ENCODE measurements around the gene SPP1.

DNA sequence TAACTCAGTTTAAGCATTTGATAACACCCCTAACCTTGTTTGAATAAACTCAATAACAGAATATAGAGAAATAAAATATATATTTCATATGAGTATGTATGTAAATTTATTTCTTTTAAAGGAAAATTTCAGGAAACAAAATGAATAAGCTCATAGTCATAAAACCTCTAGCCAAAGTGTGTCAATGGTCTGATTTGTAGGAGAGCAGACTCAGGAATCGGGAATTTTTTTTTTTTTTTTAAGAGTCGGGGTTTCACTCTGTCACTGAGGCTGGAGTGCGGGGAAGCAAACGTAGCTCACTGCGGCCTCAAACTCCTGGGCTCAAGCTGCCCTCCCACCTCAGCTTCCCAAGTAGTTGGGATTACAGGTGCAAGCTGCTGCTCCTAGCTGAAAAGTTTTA lies 34.4 kb downstream of the SPP1 start:
- TF ChIP-seq, protein P1, sequence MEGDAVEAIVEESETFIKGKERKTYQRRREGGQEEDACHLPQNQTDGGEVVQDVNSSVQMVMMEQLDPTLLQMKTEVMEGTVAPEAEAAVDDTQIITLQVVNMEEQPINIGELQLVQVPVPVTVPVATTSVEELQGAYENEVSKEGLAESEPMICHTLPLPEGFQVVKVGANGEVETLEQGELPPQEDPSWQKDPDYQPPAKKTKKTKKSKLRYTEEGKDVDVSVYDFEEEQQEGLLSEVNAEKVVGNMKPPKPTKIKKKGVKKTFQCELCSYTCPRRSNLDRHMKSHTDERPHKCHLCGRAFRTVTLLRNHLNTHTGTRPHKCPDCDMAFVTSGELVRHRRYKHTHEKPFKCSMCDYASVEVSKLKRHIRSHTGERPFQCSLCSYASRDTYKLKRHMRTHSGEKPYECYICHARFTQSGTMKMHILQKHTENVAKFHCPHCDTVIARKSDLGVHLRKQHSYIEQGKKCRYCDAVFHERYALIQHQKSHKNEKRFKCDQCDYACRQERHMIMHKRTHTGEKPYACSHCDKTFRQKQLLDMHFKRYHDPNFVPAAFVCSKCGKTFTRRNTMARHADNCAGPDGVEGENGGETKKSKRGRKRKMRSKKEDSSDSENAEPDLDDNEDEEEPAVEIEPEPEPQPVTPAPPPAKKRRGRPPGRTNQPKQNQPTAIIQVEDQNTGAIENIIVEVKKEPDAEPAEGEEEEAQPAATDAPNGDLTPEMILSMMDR (conservative IDR thresholded peaks at IDR 0.05): no peak
- TF ChIP-seq ZFX (IDR thresholded peaks at IDR 0.05): no peak

Data from C4-2B (cell line).